ENCODE data around the gene FMNL2. TPM values are rescaled to one million over a fixed set of nuclear protein-coding genes. Genes with fewer than 3 reads are reported as not detected.

Gene FMNL2
- total RNA-seq, 1 donor from 2014 or later = 24.7 TPM

DNA sequence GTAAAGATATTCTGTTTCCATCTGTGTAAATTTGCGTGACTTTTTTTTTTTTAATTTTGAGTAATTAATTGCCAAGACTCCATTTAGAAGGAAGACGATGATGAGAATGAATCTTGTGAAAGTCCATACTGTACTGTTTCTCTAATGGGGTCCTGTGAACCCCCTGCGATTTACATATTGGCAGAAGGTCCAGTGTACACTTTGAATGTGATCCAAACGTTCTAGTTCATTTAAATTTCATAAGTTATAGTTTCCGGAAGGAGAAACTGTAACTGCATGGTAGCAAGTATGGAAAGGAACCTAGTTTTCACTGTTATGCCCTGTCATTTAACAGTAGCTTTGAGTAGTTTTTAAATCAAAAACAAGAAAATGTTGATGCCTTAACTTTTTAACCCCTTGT is 166.7 kb downstream of the FMNL2 start:
- FAIRE-seq = no peak
- no peak overlapping the region for H3K4me3 ChIP-seq (ENCODE audit: low read depth, low read length)
- TF ChIP-seq, protein P1, sequence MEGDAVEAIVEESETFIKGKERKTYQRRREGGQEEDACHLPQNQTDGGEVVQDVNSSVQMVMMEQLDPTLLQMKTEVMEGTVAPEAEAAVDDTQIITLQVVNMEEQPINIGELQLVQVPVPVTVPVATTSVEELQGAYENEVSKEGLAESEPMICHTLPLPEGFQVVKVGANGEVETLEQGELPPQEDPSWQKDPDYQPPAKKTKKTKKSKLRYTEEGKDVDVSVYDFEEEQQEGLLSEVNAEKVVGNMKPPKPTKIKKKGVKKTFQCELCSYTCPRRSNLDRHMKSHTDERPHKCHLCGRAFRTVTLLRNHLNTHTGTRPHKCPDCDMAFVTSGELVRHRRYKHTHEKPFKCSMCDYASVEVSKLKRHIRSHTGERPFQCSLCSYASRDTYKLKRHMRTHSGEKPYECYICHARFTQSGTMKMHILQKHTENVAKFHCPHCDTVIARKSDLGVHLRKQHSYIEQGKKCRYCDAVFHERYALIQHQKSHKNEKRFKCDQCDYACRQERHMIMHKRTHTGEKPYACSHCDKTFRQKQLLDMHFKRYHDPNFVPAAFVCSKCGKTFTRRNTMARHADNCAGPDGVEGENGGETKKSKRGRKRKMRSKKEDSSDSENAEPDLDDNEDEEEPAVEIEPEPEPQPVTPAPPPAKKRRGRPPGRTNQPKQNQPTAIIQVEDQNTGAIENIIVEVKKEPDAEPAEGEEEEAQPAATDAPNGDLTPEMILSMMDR (IDR thresholded peaks at IDR 0.05; ENCODE audit: insufficient read depth, low read length, severe bottlenecking) = no peak
- H3K36me3 ChIP-seq (ENCODE audit: control insufficient read depth, insufficient read depth, low read length) = no peaks in the 10 kb centered on the region
- H3K27me3 ChIP-seq (ENCODE audit: control insufficient read depth, insufficient read depth, low read length) = no peaks in the 10 kb centered on the region
- DNase-seq (ENCODE audit: low read depth) = no peak

GRCh38 chr2:152504618-152505017 is 169.6 kb downstream of the FMNL2 start:
- no peaks in the 10 kb centered on the region for H3K27me3 ChIP-seq (ENCODE audit: control insufficient read depth, insufficient read depth, low read length)
- FAIRE-seq (no peak), DNase-seq (ENCODE audit: low read depth) (no peak)
- TF ChIP-seq, protein P1 (IDR thresholded peaks at IDR 0.05; ENCODE audit: insufficient read depth, low read length, severe bottlenecking) = no peak
- H3K4me3 ChIP-seq (ENCODE audit: low read depth, low read length) = no peak overlapping the region
- H3K36me3 ChIP-seq (ENCODE audit: control insufficient read depth, insufficient read depth, low read length) = no peaks in the 10 kb centered on the region

DNA sequence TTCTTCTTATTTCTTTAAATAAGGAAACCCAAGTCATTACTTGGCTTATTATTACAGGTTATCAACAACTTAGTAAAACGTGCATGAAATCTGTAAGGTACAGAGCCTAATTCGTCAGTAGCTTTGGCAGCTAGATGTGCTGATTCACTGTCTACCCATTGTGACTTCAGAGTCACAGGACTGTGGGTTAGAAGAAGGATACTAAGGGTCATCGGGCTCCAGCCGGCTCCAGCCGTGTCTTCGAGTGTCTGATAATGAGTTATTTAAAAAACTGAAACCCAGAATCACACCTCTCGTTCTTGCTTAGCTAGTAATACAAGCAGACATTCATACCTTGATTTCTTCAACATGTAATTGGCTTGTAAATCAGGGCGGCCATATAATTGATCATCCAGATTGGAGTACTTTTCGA is 170.5 kb downstream of the FMNL2 start:
- no peaks in the 10 kb centered on the region for H3K27me3 ChIP-seq (ENCODE audit: control insufficient read depth, insufficient read depth, low read length)
- no peak overlapping the region for H3K4me3 ChIP-seq (ENCODE audit: low read depth, low read length)
- TF ChIP-seq, protein P1 (IDR thresholded peaks at IDR 0.05; ENCODE audit: insufficient read depth, low read length, severe bottlenecking) = no peak
- FAIRE-seq = no peak
- H3K36me3 ChIP-seq (ENCODE audit: control insufficient read depth, insufficient read depth, low read length) = no peaks in the 10 kb centered on the region
- DNase-seq (ENCODE audit: low read depth) = peak; percentile 64

DNA sequence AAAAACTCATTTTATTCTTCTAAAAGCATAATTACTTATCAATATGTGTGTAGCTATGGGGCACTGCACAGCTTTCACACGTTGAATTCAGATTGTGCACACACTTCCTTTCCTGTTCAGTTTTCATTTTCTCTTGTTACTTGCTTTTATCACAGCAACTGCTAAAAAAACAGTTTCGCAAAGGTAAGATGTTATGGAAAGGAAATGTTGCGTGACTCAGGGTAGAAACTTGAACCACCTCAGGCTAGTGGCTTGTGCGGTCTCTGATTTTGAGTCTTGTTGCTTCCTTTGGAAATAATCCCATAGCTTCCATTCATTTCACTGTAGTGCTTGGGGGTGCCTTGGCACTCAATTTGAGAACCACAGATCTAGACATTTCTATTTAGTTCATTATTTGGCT is 171.9 kb downstream of the FMNL2 start:
- DNase-seq (ENCODE audit: low read depth) (peak; percentile 88), FAIRE-seq (no peak)
- H3K27me3 ChIP-seq (ENCODE audit: control insufficient read depth, insufficient read depth, low read length) = no peaks in the 10 kb centered on the region
- TF ChIP-seq, protein P1 (IDR thresholded peaks at IDR 0.05; ENCODE audit: insufficient read depth, low read length, severe bottlenecking) = no peak
- H3K4me3 ChIP-seq (ENCODE audit: low read depth, low read length) = no peak overlapping the region
- no peaks in the 10 kb centered on the region for H3K36me3 ChIP-seq (ENCODE audit: control insufficient read depth, insufficient read depth, low read length)

- no peak for DNase-seq (ENCODE audit: low read depth)
- TF ChIP-seq, protein P1 (IDR thresholded peaks at IDR 0.05; ENCODE audit: insufficient read depth, low read length, severe bottlenecking) = no peak
- no peaks in the 10 kb centered on the region for H3K27me3 ChIP-seq (ENCODE audit: control insufficient read depth, insufficient read depth, low read length)
- H3K4me3 ChIP-seq (ENCODE audit: low read depth, low read length) = no peak overlapping the region
- H3K36me3 ChIP-seq (ENCODE audit: control insufficient read depth, insufficient read depth, low read length) = no peaks in the 10 kb centered on the region
- FAIRE-seq = no peak
Observed at GRCh38 chr2:152507907-152508306, 172.9 kb downstream of the FMNL2 start.

- H3K36me3 ChIP-seq (ENCODE audit: control insufficient read depth, insufficient read depth, low read length) = no peaks in the 10 kb centered on the region
- FAIRE-seq = no peak
- TF ChIP-seq, protein P1 (IDR thresholded peaks at IDR 0.05; ENCODE audit: insufficient read depth, low read length, severe bottlenecking) = no peak
- no peaks in the 10 kb centered on the region for H3K27me3 ChIP-seq (ENCODE audit: control insufficient read depth, insufficient read depth, low read length)
- DNase-seq (ENCODE audit: low read depth) = peak; percentile 39
- H3K4me3 ChIP-seq (ENCODE audit: low read depth, low read length) = no peak overlapping the region
Observed at GRCh38 chr2:152508446-152508845, 173.5 kb downstream of the FMNL2 start.
